ENCODE results near the gene AQP12A. TPM values are rescaled to one million over a fixed set of nuclear protein-coding genes. Genes with fewer than 3 reads are reported as not detected.

The AQP12A gene
- total RNA-seq, 4 donors from 2014 or later, result not detected

GRCh38 chr2:240719676-240720545 lies 28.2 kb downstream of the AQP12A start:
- no peak overlapping the region for H3K27ac ChIP-seq

GRCh38 chr2:240720686-240721595 lies 29.3 kb downstream of the AQP12A start:
- no peak overlapping the region for H3K4me3 ChIP-seq
- no peak overlapping the region for H3K27ac ChIP-seq
- no peaks in the 10 kb centered on the region for H3K9me3 ChIP-seq
- H3K36me3 ChIP-seq, result no peaks in the 10 kb centered on the region
- H3K27me3 ChIP-seq, result peaks cover 37% of the 10 kb centered on the region
- no peak for ATAC-seq
- H3K4me1 ChIP-seq, result no peaks in the 10 kb centered on the region
- 80% methylated on average over 4 of the region's 25 CpGs; no CpG with 5 or more reads in 1 of the 2 donors for WGBS, 2 donors (ENCODE audit: low coverage in 1 of 2)
- TF ChIP-seq POLR2A (IDR thresholded peaks at IDR 0.05) (no peak), EP300 (IDR thresholded peaks at IDR 0.05) (no peak), POLR2AphosphoS5 (IDR thresholded peaks at IDR 0.05) (no peak)

More at GRCh38 chr2:240719676-240720545, 28.2 kb downstream of the AQP12A start:
- Histone ChIP-seq H3K4me1 (no peaks in the 10 kb centered on the region), H3K36me3 (no peaks in the 10 kb centered on the region), H3K4me3 (no peak overlapping the region), H3K27me3 (peaks cover 35% of the 10 kb centered on the region), H3K9me3 (no peaks in the 10 kb centered on the region)
- TF ChIP-seq CTCF (IDR thresholded peaks at IDR 0.05) (no peak), POLR2A (IDR thresholded peaks at IDR 0.05) (no peak), POLR2AphosphoS5 (IDR thresholded peaks at IDR 0.05) (no peak), EP300 (IDR thresholded peaks at IDR 0.05) (no peak)
- 85 to 95% methylated on average over 7 of the region's 25 CpGs for WGBS, 2 donors (ENCODE audit: low coverage in 1 of 2)
- ATAC-seq, result no peak

- no peaks in the 10 kb centered on the region for H3K4me1 ChIP-seq
- 40% methylated on average over 1 of the region's 20 CpGs; no CpG with 5 or more reads in 1 of the 2 donors for WGBS, 2 donors (ENCODE audit: low coverage in 1 of 2)
- no peak for TF ChIP-seq EP300 (IDR thresholded peaks at IDR 0.05)
- no peak for TF ChIP-seq POLR2A (IDR thresholded peaks at IDR 0.05)
- TF ChIP-seq CTCF (IDR thresholded peaks at IDR 0.05), result no peak
- no peak for TF ChIP-seq POLR2AphosphoS5 (IDR thresholded peaks at IDR 0.05)
- no peaks in the 10 kb centered on the region for H3K9me3 ChIP-seq
- no peak overlapping the region for H3K27ac ChIP-seq
- H3K4me3 ChIP-seq, result no peak overlapping the region
- no peaks in the 10 kb centered on the region for H3K36me3 ChIP-seq
- H3K27me3 ChIP-seq, result peaks cover 32% of the 10 kb centered on the region
- no peak for ATAC-seq
These were observed 30.0 kb downstream of the AQP12A start for GRCh38 chr2:240721596-240722180.

GRCh38 chr2:240722376-240722775 lies 30.7 kb downstream of the AQP12A start:
- TF ChIP-seq POLR2AphosphoS5 (IDR thresholded peaks at IDR 0.05), result no peak
- no peak for TF ChIP-seq CTCF (IDR thresholded peaks at IDR 0.05)
- TF ChIP-seq EP300 (IDR thresholded peaks at IDR 0.05), result no peak
- TF ChIP-seq POLR2A (IDR thresholded peaks at IDR 0.05), result no peak
- H3K27ac ChIP-seq, result no peak overlapping the region
- H3K4me3 ChIP-seq, result no peak overlapping the region
- ATAC-seq, result no peak
- H3K27me3 ChIP-seq, result peaks cover 32% of the 10 kb centered on the region
- no peaks in the 10 kb centered on the region for H3K4me1 ChIP-seq
- no CpG with 5 or more reads among the region's 16 CpGs for WGBS, 2 donors (ENCODE audit: low coverage in 1 of 2)
- H3K36me3 ChIP-seq, result no peaks in the 10 kb centered on the region
- no peaks in the 10 kb centered on the region for H3K9me3 ChIP-seq

All from gastroesophageal sphincter (tissue), 4 donors.